SKM-1 (cell line): ENCODE results near the gene EHD2.
A peak's percentile ranks its signal among the peaks of the same experiment; 100 is the strongest.
"Not testable (repeated sequence)": the region's sequence is repeated elsewhere in the genome, so short reads cannot be mapped to it uniquely, and the experiment has no call there.

Experiments
- DNase-seq: peaks from one replicate; lab custom pipeline; 2025; ENCODE audit not compliant: unreplicated experiment; lab: John Stamatoyannopoulos, UW

The EHD2 gene

GRCh38 chr19:47711652-47712242, 1.5 kb upstream of the EHD2 start:
- DNase-seq = no peak

- no peak for DNase-seq
Observed at GRCh38 chr19:47714339-47714738, 1.1 kb downstream of the EHD2 start.

- not testable (repeated sequence) for DNase-seq
Observed at GRCh38 chr19:47714855-47715254, 1.6 kb downstream of the EHD2 start.

- no peak for DNase-seq
Observed at GRCh38 chr19:47716270-47716937, 3.2 kb downstream of the EHD2 start.

- not testable (repeated sequence) for DNase-seq
Observed at GRCh38 chr19:47718415-47719046, 5.3 kb downstream of the EHD2 start.

GRCh38 chr19:47719047-47719859, 6.0 kb downstream of the EHD2 start:
- DNase-seq = no peak

- no peak for DNase-seq
Observed at GRCh38 chr19:47720669-47721422, 7.6 kb downstream of the EHD2 start.

- no peak for DNase-seq
Observed at GRCh38 chr19:47723581-47723940, 10.3 kb downstream of the EHD2 start.

GRCh38 chr19:47725759-47726401, 12.7 kb downstream of the EHD2 start:
- peak; percentile 61 for DNase-seq

- DNase-seq = peak; percentile 57
Observed at GRCh38 chr19:47726467-47726866, 13.2 kb downstream of the EHD2 start.

GRCh38 chr19:47728295-47728694, 15.1 kb downstream of the EHD2 start:
- DNase-seq = not testable (repeated sequence)

- DNase-seq = no peak
Observed at GRCh38 chr19:47729468-47729798, 16.2 kb downstream of the EHD2 start.

GRCh38 chr19:47729799-47730520, 16.7 kb downstream of the EHD2 start:
- DNase-seq = peak; percentile 25

- no peak for DNase-seq
Observed at GRCh38 chr19:47730521-47730889, 17.3 kb downstream of the EHD2 start.

- no peak for DNase-seq
Observed at GRCh38 chr19:47730910-47731309, 17.7 kb downstream of the EHD2 start.

- DNase-seq = no peak
Observed at GRCh38 chr19:47735131-47735530, 21.9 kb downstream of the EHD2 start.

- no peak for DNase-seq
Observed at GRCh38 chr19:47740866-47741519, 27.8 kb downstream of the EHD2 start.

GRCh38 chr19:47741544-47742140, 28.4 kb downstream of the EHD2 start:
- DNase-seq = no peak

GRCh38 chr19:47742634-47743033, 29.4 kb downstream of the EHD2 start:
- no peak for DNase-seq
